ENCODE data around the gene DOCK3.
"Not testable (repeated sequence)": the region's sequence is repeated elsewhere in the genome, so short reads cannot be mapped to it uniquely, and the experiment has no call there.

Gene DOCK3

GRCh38 chr3:50811893-50812292, 137.2 kb downstream of the DOCK3 start:
- no peak for DNase-seq

- DNase-seq: no peak
Measured at GRCh38 chr3:50815844-50816243, 141.1 kb downstream of the DOCK3 start.

GRCh38 chr3:50816894-50817293, 142.2 kb downstream of the DOCK3 start:
- no peak for DNase-seq

- DNase-seq: no peak
Measured at GRCh38 chr3:50817756-50818529, 143.2 kb downstream of the DOCK3 start.

- no peak for DNase-seq
Measured at GRCh38 chr3:50819882-50820281, 145.2 kb downstream of the DOCK3 start.

GRCh38 chr3:50825841-50826240, 151.1 kb downstream of the DOCK3 start:
- DNase-seq: no peak

- DNase-seq: no peak
Measured at GRCh38 chr3:50830451-50830850, 155.7 kb downstream of the DOCK3 start.

GRCh38 chr3:50831009-50831408, 156.3 kb downstream of the DOCK3 start:
- not testable (repeated sequence) for DNase-seq

- no peak for DNase-seq
Measured at GRCh38 chr3:50840983-50841489, 166.3 kb downstream of the DOCK3 start.

GRCh38 chr3:50848308-50848707, 173.6 kb downstream of the DOCK3 start:
- DNase-seq: no peak

- no peak for DNase-seq
Measured at GRCh38 chr3:50850639-50851511, 176.1 kb downstream of the DOCK3 start.

GRCh38 chr3:50853936-50854335, 179.2 kb downstream of the DOCK3 start:
- DNase-seq: no peak

GRCh38 chr3:50862221-50862620, 187.5 kb downstream of the DOCK3 start:
- no peak for DNase-seq

GRCh38 chr3:50873376-50874157, 198.8 kb downstream of the DOCK3 start:
- DNase-seq: no peak

- DNase-seq: not testable (repeated sequence)
Measured at GRCh38 chr3:50874876-50875275, 200.1 kb downstream of the DOCK3 start.

GRCh38 chr3:50876947-50877346, 202.2 kb downstream of the DOCK3 start:
- DNase-seq: no peak

GRCh38 chr3:50882733-50883132, 208.0 kb downstream of the DOCK3 start:
- not testable (repeated sequence) for DNase-seq

- no peak for DNase-seq
Measured at GRCh38 chr3:50883755-50884154, 209.0 kb downstream of the DOCK3 start.

GRCh38 chr3:50885070-50885850, 210.5 kb downstream of the DOCK3 start:
- DNase-seq: no peak

- DNase-seq: no peak
Measured at GRCh38 chr3:50890688-50891344, 216.1 kb downstream of the DOCK3 start.

GRCh38 chr3:50901097-50901496, 226.4 kb downstream of the DOCK3 start:
- DNase-seq: not testable (repeated sequence)

GRCh38 chr3:50912746-50913145, 238.0 kb downstream of the DOCK3 start:
- DNase-seq: no peak
